Loucy (cell line): Measurements from ENCODE around the gene IMMT.

ENCODE experiments used
- H2AFZ ChIP-seq: fragments of 200-600 bp; sonication (generic); 2 replicates; pipeline ENCODE4 v1.6.0; 2016; ENCODE audit warnings: antibody characterized with exemption, mild to moderate bottlenecking, low read length, moderate library complexity
- H3F3A ChIP-seq: fragments of 200-600 bp; 2 replicates; pipeline ENCODE4 v1.6.0; 2016; ENCODE audit warnings: antibody characterized with exemption, low read depth, mild to moderate bottlenecking
- H3K27me3 ChIP-seq: fragments of 200-600 bp; sonication (generic); 2 replicates; pipeline ENCODE4 v1.6.1; 2014; ENCODE audit warnings: low read length, mild to moderate bottlenecking; ENCODE audit not compliant: insufficient read depth, poor library complexity, severe bottlenecking
- H3K36me3 ChIP-seq: fragments of 200-600 bp; sonication (generic); 2 replicates; pipeline ENCODE4 v1.6.1; 2016; ENCODE audit warnings: low read length; ENCODE audit not compliant: insufficient read depth
- H3K4me1 ChIP-seq: fragments of 200-600 bp; sonication (generic); 2 replicates; pipeline ENCODE4 v1.5.1; 2014; ENCODE audit warnings: low read length, mild to moderate bottlenecking; ENCODE audit not compliant: insufficient read depth, poor library complexity, severe bottlenecking
- H3K4me2 ChIP-seq: fragments of 200-600 bp; sonication (generic); 2 replicates; pipeline ENCODE4 v1.6.0; 2014; ENCODE audit warnings: antibody characterized with exemption, low read length, low read depth, mild to moderate bottlenecking; ENCODE audit not compliant: poor library complexity, severe bottlenecking
- H3K4me3 ChIP-seq: fragments of 200-600 bp; sonication (generic); 2 replicates; pipeline ENCODE4 v1.5.1; 2014; ENCODE audit warnings: low read length, mild to moderate bottlenecking, mixed read lengths; ENCODE audit not compliant: poor library complexity, severe bottlenecking
- H3K79me2 ChIP-seq: fragments of 200-600 bp; sonication (generic); 2 replicates; pipeline ENCODE4 v1.6.1; 2014; ENCODE audit warnings: low read length; ENCODE audit not compliant: insufficient read depth
- H3K9ac ChIP-seq: fragments of 200-600 bp; sonication (generic); 2 replicates; pipeline ENCODE4 v1.6.0; 2014; ENCODE audit warnings: mild to moderate bottlenecking, low read depth, low read length, moderate library complexity; ENCODE audit not compliant: poor library complexity, severe bottlenecking
- H3K9me2 ChIP-seq: fragments of 200-600 bp; sonication (generic); replicated peaks from 2 replicates; pipeline ENCODE4 v1.6.1; 2016; ENCODE audit warnings: low read depth, low read length, mixed read lengths
- H3K9me3 ChIP-seq: fragments of 200-600 bp; sonication (generic); 2 replicates; pipeline ENCODE4 v1.6.1; 2014; ENCODE audit warnings: mild to moderate bottlenecking, antibody characterized with exemption, low read length, low read depth; ENCODE audit not compliant: insufficient read depth
- H4K20me1 ChIP-seq: fragments of 200-600 bp; sonication (generic); 2 replicates; pipeline ENCODE4 v1.6.0; 2014; ENCODE audit warnings: antibody characterized with exemption, low read length, mild to moderate bottlenecking; ENCODE audit not compliant: insufficient read depth, poor library complexity, severe bottlenecking
- EZH2phosphoT487 ChIP-seq: fragments of 200-600 bp; IDR thresholded peaks from 2 replicates; pipeline ENCODE4 v1.6.1; 2018; ENCODE audit warnings: antibody characterized with exemption, mild to moderate bottlenecking, moderate library complexity, borderline replicate concordance
- TF ChIP-seq, protein P1 (sequence below): fragments of 200-600 bp; sonication (generic); conservative IDR thresholded peaks from 2 replicates; pipeline ENCODE4 v1.5.1; 2014; ENCODE audit warnings: mild to moderate bottlenecking, antibody characterized with exemption, low read length

IMMT gene

DNA sequence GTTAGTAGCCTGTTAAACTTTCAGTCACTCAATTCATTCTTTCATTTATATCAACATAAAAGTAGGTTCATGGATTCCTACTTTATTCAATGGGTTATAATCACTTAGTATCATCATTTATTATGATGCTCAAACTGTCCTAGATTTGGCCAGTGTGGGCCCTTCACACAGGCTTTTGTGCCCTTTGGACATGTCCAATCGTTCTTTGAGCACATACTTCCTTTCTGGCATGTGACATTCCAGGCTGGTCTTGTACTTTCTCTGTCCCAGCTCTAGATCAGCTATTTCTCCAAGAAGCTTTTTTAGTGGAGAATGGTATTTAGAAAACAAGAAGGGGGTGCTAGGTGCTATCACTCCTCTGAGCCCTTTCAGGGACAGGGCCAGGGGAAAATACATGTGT lies 101.0 kb downstream of the IMMT start:
- Histone ChIP-seq H3K36me3 (peaks cover 61% of the 10 kb centered on the region), H3K4me1 (no peaks in the 10 kb centered on the region), H3K9me3 (no peaks in the 10 kb centered on the region), H3F3A (no peaks in the 10 kb centered on the region), H4K20me1 (no peaks in the 10 kb centered on the region), H3K9ac (no peak overlapping the region), H2AFZ (no peak overlapping the region), H3K79me2 (peaks cover 18% of the 10 kb centered on the region), H3K27me3 (no peaks in the 10 kb centered on the region), H3K4me3 (no peak overlapping the region), H3K9me2 (no peaks in the 10 kb centered on the region), H3K4me2 (no peak overlapping the region)
- TF ChIP-seq EZH2phosphoT487 = no peak
- TF ChIP-seq, protein P1, sequence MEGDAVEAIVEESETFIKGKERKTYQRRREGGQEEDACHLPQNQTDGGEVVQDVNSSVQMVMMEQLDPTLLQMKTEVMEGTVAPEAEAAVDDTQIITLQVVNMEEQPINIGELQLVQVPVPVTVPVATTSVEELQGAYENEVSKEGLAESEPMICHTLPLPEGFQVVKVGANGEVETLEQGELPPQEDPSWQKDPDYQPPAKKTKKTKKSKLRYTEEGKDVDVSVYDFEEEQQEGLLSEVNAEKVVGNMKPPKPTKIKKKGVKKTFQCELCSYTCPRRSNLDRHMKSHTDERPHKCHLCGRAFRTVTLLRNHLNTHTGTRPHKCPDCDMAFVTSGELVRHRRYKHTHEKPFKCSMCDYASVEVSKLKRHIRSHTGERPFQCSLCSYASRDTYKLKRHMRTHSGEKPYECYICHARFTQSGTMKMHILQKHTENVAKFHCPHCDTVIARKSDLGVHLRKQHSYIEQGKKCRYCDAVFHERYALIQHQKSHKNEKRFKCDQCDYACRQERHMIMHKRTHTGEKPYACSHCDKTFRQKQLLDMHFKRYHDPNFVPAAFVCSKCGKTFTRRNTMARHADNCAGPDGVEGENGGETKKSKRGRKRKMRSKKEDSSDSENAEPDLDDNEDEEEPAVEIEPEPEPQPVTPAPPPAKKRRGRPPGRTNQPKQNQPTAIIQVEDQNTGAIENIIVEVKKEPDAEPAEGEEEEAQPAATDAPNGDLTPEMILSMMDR = no peak
